HCT116 (cell line): ENCODE data around the gene CHD9NB. TPM values are rescaled to one million over a fixed set of nuclear protein-coding genes. Genes with fewer than 3 reads are reported as not detected.

Experiments used
- ATAC-seq: fragments of 200-7000 bp; cut with Tn5 transposase; 2 replicates; pipeline ENCODE4 v1.9.1; 2020; ENCODE audit warnings: mild to moderate bottlenecking, moderate library complexity
- BruUV-seq: library from RNA; stranded (reverse); fragments of 400-500 nt; replicated peaks from 2 replicates; lab custom pipeline; 2021; lab: Mats Ljungman, UMichigan
- CTCF ChIA-PET: fragments of 300-600 bp; sonication (Branson Sonifier 250); formaldehyde crosslinking; loops from one replicate; lab custom pipeline; 2021; ENCODE audit warnings: antibody characterized with exemption; lab: Charles Lee
- POLR2A ChIA-PET: fragments of 300-600, 350-600 bp; sonication (Branson Sonifier 250); formaldehyde crosslinking; loops from one replicate; lab custom pipeline; 2021; ENCODE audit warnings: antibody characterized with exemption; lab: Charles Lee
- RAD21 ChIA-PET, 2 experiments: fragments of 300-600 bp; sonication (Branson Sonifier 250); formaldehyde crosslinking; loops; one replicate each; lab custom pipeline; 2023; ENCODE audit warnings: low total read pairs in 2 of 2; ENCODE audit not compliant: uncharacterized antibody in 2 of 2, unreplicated experiment in 2 of 2, low non-redundant PET in 1 of 2; lab: Charles Lee
- DNase-seq: peaks from one replicate; pipeline ENCODE4 v3.0.0-alpha.2; 2010; ENCODE audit warnings: low read depth, low spot score
- H2AFZ ChIP-seq: fragments of 200-600 bp; shearing (Covaris generic), sonication (generic); 2 replicates; pipeline ENCODE4 v1.6.1; 2017; ENCODE audit warnings: low read depth, mixed run types, mixed read lengths, antibody characterized with exemption, low read length; ENCODE audit not compliant: poor library complexity, severe bottlenecking
- H3K27ac ChIP-seq: 2 replicates; pipeline ENCODE4 v1.5.1; 2012; ENCODE audit warnings: low read depth, low read length
- H3K27me3 ChIP-seq: fragments of 200-600 bp; sonication (generic); 2 replicates; pipeline ENCODE4 v1.6.1; 2016; ENCODE audit warnings: mixed run types, low read length, mixed read lengths; ENCODE audit not compliant: insufficient read depth
- H3K36me3 ChIP-seq, 2 experiments: fragments of 200-500 bp in 1 of 2; fragments of 200-600 bp in 1 of 2; sonication (Bioruptor generic) in 1 of 2; sonication (generic) in 1 of 2; 2 replicates each; pipeline versions ENCODE4 v1.5.1 to v1.6.1; 2014 to 2016; ENCODE audit warnings: low read length in 2 of 2, inconsistent platforms in 1 of 2, mixed read lengths in 1 of 2, mixed run types in 1 of 2; ENCODE audit not compliant: insufficient read depth in 2 of 2, control insufficient read depth in 1 of 2
- H3K4me1 ChIP-seq, 2 experiments: fragments of 200-600 bp in 1 of 2; sonication (generic) in 1 of 2; 2 replicates each; pipeline versions ENCODE4 v1.5.1 to v1.6.1; 2012 to 2017; ENCODE audit warnings: low read length in 2 of 2, inconsistent platforms in 1 of 2, mild to moderate bottlenecking in 1 of 2, mixed read lengths in 1 of 2, mixed run types in 1 of 2, moderate library complexity in 1 of 2; ENCODE audit not compliant: insufficient read depth in 2 of 2, control insufficient read depth in 1 of 2
- H3K4me2 ChIP-seq: fragments of 200-600 bp; sonication (generic); 2 replicates; pipeline ENCODE4 v1.6.1; 2017; ENCODE audit warnings: mixed run types, low read length, mixed read lengths
- H3K4me3 ChIP-seq, 2 experiments: fragments of 200-600 bp in 1 of 2; sonication (generic) in 1 of 2; replicated peaks in 1 of 2; 2 replicates each; pipeline ENCODE4 v1.5.1; 2011 to 2016; ENCODE audit warnings: low read length in 2 of 2, control low read depth in 1 of 2, low read depth in 1 of 2, mild to moderate bottlenecking in 1 of 2, mixed read lengths in 1 of 2, mixed run types in 1 of 2
- H3K79me2 ChIP-seq: fragments of 200-600 bp; sonication (generic); 2 replicates; pipeline ENCODE4 v1.6.1; 2017; ENCODE audit warnings: mild to moderate bottlenecking, mixed run types, low read length, moderate library complexity, mixed read lengths; ENCODE audit not compliant: insufficient read depth
- H3K9ac ChIP-seq: fragments of 200-600 bp; sonication (generic); 2 replicates; pipeline ENCODE4 v1.6.1; 2016; ENCODE audit warnings: low read length, mixed read lengths
- H3K9me2 ChIP-seq: fragments of 200-600 bp; sonication (generic), shearing (Covaris generic); 2 replicates; pipeline ENCODE4 v1.6.1; 2017; ENCODE audit warnings: mixed run types, mild to moderate bottlenecking, moderate library complexity; ENCODE audit not compliant: insufficient read depth
- H3K9me3 ChIP-seq, 2 experiments: fragments of 200-500 bp in 1 of 2; fragments of 200-600 bp in 1 of 2; sonication (Bioruptor generic) in 1 of 2; sonication (generic) in 1 of 2; 2 replicates each; pipeline ENCODE4 v1.6.1; 2014 to 2017; ENCODE audit warnings: low read length in 2 of 2, mixed read lengths in 2 of 2, inconsistent platforms in 1 of 2, low read depth in 1 of 2, mild to moderate bottlenecking in 1 of 2, mixed run types in 1 of 2, moderate library complexity in 1 of 2; ENCODE audit not compliant: control insufficient read depth in 1 of 2, insufficient read depth in 1 of 2
- H4K20me1 ChIP-seq: fragments of 200-600 bp; sonication (generic), shearing (Covaris generic); 2 replicates; pipeline ENCODE4 v1.6.1; 2017; ENCODE audit warnings: mixed run types, mild to moderate bottlenecking, moderate library complexity; ENCODE audit not compliant: insufficient read depth
- ATF3 ChIP-seq: IDR thresholded peaks from 2 replicates; pipeline ENCODE4 v1.6.1; 2012
- EGR1 ChIP-seq: IDR thresholded peaks from 2 replicates; pipeline ENCODE4 v1.6.1; 2012; ENCODE audit warnings: low read depth
- ELF1 ChIP-seq: IDR thresholded peaks from 2 replicates; pipeline ENCODE4 v1.6.1; 2012; ENCODE audit warnings: low read depth, borderline replicate concordance
- POLR2A ChIP-seq: IDR thresholded peaks from 2 replicates; pipeline ENCODE4 v1.7.0; 2011; ENCODE audit warnings: borderline replicate concordance; ENCODE audit not compliant: insufficient read depth, insufficient read length; ENCODE audit errors: extremely low read depth
- POLR2AphosphoS5 ChIP-seq: IDR thresholded peaks from 2 replicates; pipeline ENCODE4 v1.6.1; 2011; ENCODE audit warnings: mild to moderate bottlenecking, low read depth, low read length, moderate library complexity
- RAD21 ChIP-seq: IDR thresholded peaks from 2 replicates; pipeline ENCODE4 v1.6.1; 2012; ENCODE audit warnings: low read depth, mild to moderate bottlenecking
- YY1 ChIP-seq: IDR thresholded peaks from 2 replicates; pipeline ENCODE4 v1.6.1; 2011; ENCODE audit warnings: low read length, low read depth, moderate library complexity, mild to moderate bottlenecking; ENCODE audit not compliant: insufficient replicate concordance; ENCODE audit errors: extremely low read depth
- ZBTB33 ChIP-seq: IDR thresholded peaks from 2 replicates; pipeline ENCODE4 v1.6.1; 2011; ENCODE audit warnings: mild to moderate bottlenecking, low read length, moderate library complexity; ENCODE audit not compliant: insufficient replicate concordance; ENCODE audit errors: extremely low read depth
- intact Hi-C: fragments of 100-400 bp; cut with micrococcal nuclease; formaldehyde crosslinking; loops from 2 replicates; pipeline ENCODE4 v1.10.0; 2022
- total RNA-seq: library from RNA; stranded (reverse); gene quantifications from one replicate; pipeline ENCODE4 v1.2.1, GENCODE V29; 2021; ENCODE audit not compliant: unreplicated experiment

Gene CHD9NB
- total RNA-seq, 1 experiment from 2014 or later, result 1.2 TPM

- Histone ChIP-seq H3K36me3 (no peaks in the 10 kb centered on the region), H2AFZ (no peak overlapping the region), H3K4me2 (no peak overlapping the region), H3K4me3 (no peak overlapping the region), H3K27ac (no peak overlapping the region), H3K79me2 (peaks cover 76% of the 10 kb centered on the region), H3K9me3 (no peaks in the 10 kb centered on the region), H3K9ac (no peak overlapping the region), H3K4me1 (peaks cover 0 to 2% of the 10 kb centered on the region in 2 experiments; a peak in 1 of 4 replicates), H3K27me3 (no peaks in the 10 kb centered on the region), H4K20me1 (no peaks in the 10 kb centered on the region), H3K9me2 (no peaks in the 10 kb centered on the region)
- RAD21 ChIA-PET, result no interaction called here
- POLR2A ChIA-PET, result interaction anchor here (0.6 kb wide), 1 partner anchor 422 kb away, joined by 4 read pairs; no protein-coding TSS in a partner anchor
- ATAC-seq (no peak), DNase-seq (no peak)
- TF ChIP-seq RAD21 (no peak), ATF3 (no peak), ZBTB33 (no peak), EGR1 (no peak), YY1 (no peak), POLR2A (no peak), ELF1 (no peak), POLR2AphosphoS5 (no peak)
- CTCF ChIA-PET, result no interaction called here
- intact Hi-C loops, result no loop called here
- no TSS peak for BruUV-seq
These were observed 28.3 kb upstream of the CHD9NB start for GRCh38 chr16:53081032-53081424.
